BJ (cell line): ENCODE data around the gene UBTF. TPM values are rescaled to one million over a fixed set of nuclear protein-coding genes. Genes with fewer than 3 reads are reported as not detected.

Experiments used
- CTCF ChIA-PET: fragments of 350-600 bp; formaldehyde crosslinking; extraction: SDS; loops from one replicate; lab custom pipeline; 2021; ENCODE audit warnings: antibody characterized with exemption, inconsistent platforms; lab: Yijun Ruan, JAX
- POLR2A ChIA-PET: fragments of 300-600 bp; sonication (Branson Sonifier 250); formaldehyde crosslinking; extraction: SDS; loops from one replicate; lab custom pipeline; 2021; ENCODE audit warnings: antibody characterized with exemption; lab: Charles Lee
- DNase-seq: peaks from one replicate; pipeline ENCODE4 v3.0.0-alpha.2; 2011; ENCODE audit warnings: low read depth
- H3K27me3 ChIP-seq: 2 replicates; pipeline ENCODE4 v1.6.0; 2011; ENCODE audit warnings: low read length; ENCODE audit not compliant: control insufficient read depth, insufficient read depth
- H3K36me3 ChIP-seq: 2 replicates; pipeline ENCODE4 v1.5.1; 2011; ENCODE audit warnings: low read length; ENCODE audit not compliant: control insufficient read depth, insufficient read depth
- H3K4me3 ChIP-seq: 2 replicates; pipeline ENCODE4 v1.5.1; 2011; ENCODE audit warnings: low read depth, mild to moderate bottlenecking, control low read depth, low read length
- CTCF ChIP-seq: IDR thresholded peaks from 2 replicates; pipeline ENCODE4 v1.5.1; 2011; ENCODE audit warnings: low read depth, mild to moderate bottlenecking, control low read depth, inconsistent platforms, low read length, moderate library complexity; ENCODE audit not compliant: insufficient read depth
- polyA plus RNA-seq: library from polyadenylated mRNA; depleted of rRNA; stranded (reverse); fragments of >200 nt; gene quantifications from 2 replicates; pipeline ENCODE4 v1.2.3, GENCODE V29; 2011

Gene UBTF
- polyA plus RNA-seq, 1 experiment = 21.1 TPM

GRCh38 chr17:44257815-44258760, 38.6 kb upstream of the UBTF start:
- Histone ChIP-seq H3K4me3 (no peak overlapping the region), H3K27me3 (peaks cover 2% of the 10 kb centered on the region), H3K36me3 (no peaks in the 10 kb centered on the region)
- no peak for TF ChIP-seq CTCF
- CTCF ChIA-PET = interaction anchor here (1.0 kb wide), 1 partner anchor 24 kb away, joined by 3 read pairs; no protein-coding TSS in a partner anchor
- DNase-seq = no peak
- POLR2A ChIA-PET = no interaction called here

GRCh38 chr17:44256671-44257070, 37.2 kb upstream of the UBTF start:
- H3K4me3 ChIP-seq = no peak overlapping the region
- no peak for DNase-seq
- ChIA-PET POLR2A (no interaction called here), CTCF (interaction anchor here (1.4 kb wide), 1 partner anchor 11 kb away, joined by 3 read pairs; no protein-coding TSS in a partner anchor)
- no peak for TF ChIP-seq CTCF
- peaks cover under 1% of the 10 kb centered on the region for H3K27me3 ChIP-seq
- H3K36me3 ChIP-seq = no peaks in the 10 kb centered on the region

- Histone ChIP-seq H3K36me3 (no peaks in the 10 kb centered on the region), H3K4me3 (no peak overlapping the region), H3K27me3 (no peaks in the 10 kb centered on the region; the same call in none of the 2 replicates)
- DNase-seq = no peak
- ChIA-PET CTCF (interaction anchor here (0.6 to 1.4 kb wide), 2 partner anchors 10 to 319 kb away, joined by 3 to 5 read pairs; no protein-coding TSS in a partner anchor), POLR2A (no interaction called here)
- TF ChIP-seq CTCF = no peak
Measured at GRCh38 chr17:44255915-44256314, 36.4 kb upstream of the UBTF start.

GRCh38 chr17:44254361-44255095, 35.1 kb upstream of the UBTF start:
- Histone ChIP-seq H3K27me3 (no peaks in the 10 kb centered on the region; the same call in none of the 2 replicates), H3K36me3 (no peaks in the 10 kb centered on the region), H3K4me3 (no peak overlapping the region)
- POLR2A ChIA-PET = no interaction called here
- DNase-seq = no peak
- CTCF ChIA-PET = interaction anchor here (0.7 kb wide), 1 partner anchor 45 kb away, joined by 3 read pairs; no protein-coding TSS in a partner anchor
- no peak for TF ChIP-seq CTCF

DNA sequence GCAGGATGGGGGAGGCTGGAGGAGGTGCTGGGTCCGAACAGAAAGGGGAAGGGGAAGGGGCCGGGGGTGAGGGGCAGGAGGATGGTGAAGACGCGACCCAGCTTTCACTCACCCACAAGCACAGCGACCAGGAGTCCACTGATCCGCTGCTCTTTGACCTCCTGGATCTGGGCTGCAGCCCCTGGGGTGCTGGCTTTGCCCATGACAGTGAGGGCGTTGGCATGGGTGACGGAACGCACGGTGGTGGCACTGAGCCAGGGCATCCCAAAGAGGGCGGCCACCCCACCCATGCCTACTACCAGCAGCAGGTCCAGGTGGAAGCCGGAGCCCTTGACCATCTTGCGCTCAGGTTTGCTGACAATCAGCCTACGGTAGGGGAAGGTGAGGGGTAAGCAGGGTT, 33.5 kb upstream of the UBTF start:
- no peak for DNase-seq
- Histone ChIP-seq H3K4me3 (no peak overlapping the region), H3K36me3 (no peaks in the 10 kb centered on the region), H3K27me3 (no peaks in the 10 kb centered on the region; the same call in none of the 2 replicates)
- CTCF ChIA-PET = no interaction called here
- POLR2A ChIA-PET = no interaction called here
- no peak for TF ChIP-seq CTCF
